Endothelial cell (in vitro differentiated cells): ENCODE data around the gene SNX24. TPM values are rescaled to one million over a fixed set of nuclear protein-coding genes. Genes with fewer than 3 reads are reported as not detected.

Experiments used
- DNase-seq: peaks from one replicate; pipeline ENCODE4 v3.0.0; 2021; ENCODE audit warnings: low spot score
- H3K27ac Mint-ChIP-seq: one replicate; pipeline ENCODE4 v1.8.0; 2021; ENCODE audit warnings: mixed read lengths, inconsistent platforms; ENCODE audit not compliant: unreplicated experiment
- H3K27me3 Mint-ChIP-seq: one replicate; pipeline ENCODE4 v1.8.0; 2021; ENCODE audit warnings: mild to moderate bottlenecking, moderate library complexity, mixed read lengths, inconsistent platforms; ENCODE audit not compliant: unreplicated experiment
- H3K36me3 Mint-ChIP-seq: one replicate; pipeline ENCODE4 v1.8.0; 2021; ENCODE audit warnings: mild to moderate bottlenecking, low read depth, mixed read lengths, inconsistent platforms; ENCODE audit not compliant: unreplicated experiment
- H3K4me1 Mint-ChIP-seq: one replicate; pipeline ENCODE4 v1.8.0; 2021; ENCODE audit warnings: mild to moderate bottlenecking, mixed read lengths, inconsistent platforms; ENCODE audit not compliant: unreplicated experiment
- H3K4me3 Mint-ChIP-seq: one replicate; pipeline ENCODE4 v1.8.0; 2021; ENCODE audit warnings: mild to moderate bottlenecking, mixed read lengths, inconsistent platforms; ENCODE audit not compliant: unreplicated experiment
- H3K9me3 Mint-ChIP-seq: one replicate; pipeline ENCODE4 v1.8.0; 2021; ENCODE audit warnings: mixed read lengths, inconsistent platforms; ENCODE audit not compliant: unreplicated experiment
- total RNA-seq: library from RNA; stranded (reverse); fragmentation: NEBNext Ultra II Directional; extraction: Animal tissue kit (Norgen Biotek cat#: 25700); gene quantifications from one replicate; pipeline ENCODE4 v1.2.1, GENCODE V29; 2021; ENCODE audit not compliant: unreplicated experiment
- TF ChIP-seq, protein P1 (sequence below): fragments of 200-600 bp; sonication (generic); IDR thresholded peaks from one replicate; pipeline ENCODE4 v1.5.0; 2021; ENCODE audit warnings: antibody characterized with exemption; ENCODE audit not compliant: unreplicated experiment

The SNX24 gene
- total RNA-seq, 1 donor from 2014 or later, result 16.1 TPM

DNA sequence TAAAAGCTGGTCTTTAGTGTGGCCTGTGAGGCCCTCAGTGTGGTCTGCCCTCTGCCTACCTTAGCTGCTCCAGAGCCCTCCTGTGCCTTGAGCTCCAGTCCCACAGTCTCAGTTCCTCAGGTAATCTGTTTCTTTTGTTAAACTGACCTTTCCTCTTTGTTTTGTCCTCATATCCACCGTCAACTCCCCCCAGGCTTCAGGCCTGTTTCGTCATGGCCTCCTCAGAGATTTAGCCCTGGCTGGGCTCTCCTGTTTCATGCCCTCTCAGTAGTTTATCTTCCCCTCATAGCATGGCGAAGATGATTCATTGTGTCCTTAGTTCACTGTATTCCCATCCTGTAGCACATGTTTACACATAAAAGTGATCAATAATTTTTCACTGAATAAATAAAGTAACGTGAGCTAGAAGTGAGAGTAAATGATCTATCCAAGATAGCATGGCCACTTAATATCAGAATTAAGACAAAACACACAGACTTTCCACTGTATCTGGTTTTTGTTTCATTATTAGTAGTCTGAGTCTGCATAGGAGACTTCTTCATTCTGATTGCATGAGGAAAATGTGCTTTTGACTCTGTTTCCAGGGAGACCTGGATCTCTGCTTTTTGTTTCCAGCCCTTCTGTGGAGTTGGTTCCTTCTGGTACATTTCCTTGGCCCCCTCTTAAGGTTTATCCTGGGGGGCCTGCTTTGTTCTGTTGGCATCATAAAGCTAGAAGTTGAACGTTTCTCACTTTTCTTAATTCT is 70.5 kb downstream of the SNX24 start:
- Mint-ChIP-seq H3K27me3 (no peaks in the 10 kb centered on the region), H3K4me1 (peaks cover 4% of the 10 kb centered on the region), H3K27ac (no peak overlapping the region), H3K36me3 (no peaks in the 10 kb centered on the region), H3K4me3 (no peak overlapping the region), H3K9me3 (no peaks in the 10 kb centered on the region)
- no peak for DNase-seq
- TF ChIP-seq, protein P1, sequence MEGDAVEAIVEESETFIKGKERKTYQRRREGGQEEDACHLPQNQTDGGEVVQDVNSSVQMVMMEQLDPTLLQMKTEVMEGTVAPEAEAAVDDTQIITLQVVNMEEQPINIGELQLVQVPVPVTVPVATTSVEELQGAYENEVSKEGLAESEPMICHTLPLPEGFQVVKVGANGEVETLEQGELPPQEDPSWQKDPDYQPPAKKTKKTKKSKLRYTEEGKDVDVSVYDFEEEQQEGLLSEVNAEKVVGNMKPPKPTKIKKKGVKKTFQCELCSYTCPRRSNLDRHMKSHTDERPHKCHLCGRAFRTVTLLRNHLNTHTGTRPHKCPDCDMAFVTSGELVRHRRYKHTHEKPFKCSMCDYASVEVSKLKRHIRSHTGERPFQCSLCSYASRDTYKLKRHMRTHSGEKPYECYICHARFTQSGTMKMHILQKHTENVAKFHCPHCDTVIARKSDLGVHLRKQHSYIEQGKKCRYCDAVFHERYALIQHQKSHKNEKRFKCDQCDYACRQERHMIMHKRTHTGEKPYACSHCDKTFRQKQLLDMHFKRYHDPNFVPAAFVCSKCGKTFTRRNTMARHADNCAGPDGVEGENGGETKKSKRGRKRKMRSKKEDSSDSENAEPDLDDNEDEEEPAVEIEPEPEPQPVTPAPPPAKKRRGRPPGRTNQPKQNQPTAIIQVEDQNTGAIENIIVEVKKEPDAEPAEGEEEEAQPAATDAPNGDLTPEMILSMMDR, result no peak

DNA sequence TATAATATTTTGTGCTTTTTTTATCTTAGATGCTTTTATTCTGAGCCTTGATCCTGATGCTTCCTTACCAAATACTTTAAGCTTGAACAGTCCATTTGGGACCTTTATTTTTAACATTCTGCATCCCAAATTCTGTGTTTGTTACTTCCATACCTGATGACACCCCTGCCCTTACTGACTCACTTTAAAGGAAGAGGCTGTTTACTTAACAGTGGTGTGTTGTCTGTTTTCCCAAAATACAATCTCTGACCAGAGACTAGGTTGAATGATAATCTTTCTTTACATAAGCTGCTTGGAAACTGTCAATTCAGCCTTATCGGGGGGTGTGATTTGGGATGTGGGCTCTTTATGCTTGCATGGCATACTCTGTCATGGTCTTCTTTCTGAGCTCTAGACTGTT is 71.1 kb downstream of the SNX24 start:
- no peak for DNase-seq
- TF ChIP-seq, protein P1, result no peak
- Mint-ChIP-seq H3K4me3 (no peak overlapping the region), H3K27me3 (no peaks in the 10 kb centered on the region), H3K4me1 (peaks cover 4% of the 10 kb centered on the region), H3K9me3 (no peaks in the 10 kb centered on the region), H3K36me3 (no peaks in the 10 kb centered on the region), H3K27ac (no peak overlapping the region)

DNA sequence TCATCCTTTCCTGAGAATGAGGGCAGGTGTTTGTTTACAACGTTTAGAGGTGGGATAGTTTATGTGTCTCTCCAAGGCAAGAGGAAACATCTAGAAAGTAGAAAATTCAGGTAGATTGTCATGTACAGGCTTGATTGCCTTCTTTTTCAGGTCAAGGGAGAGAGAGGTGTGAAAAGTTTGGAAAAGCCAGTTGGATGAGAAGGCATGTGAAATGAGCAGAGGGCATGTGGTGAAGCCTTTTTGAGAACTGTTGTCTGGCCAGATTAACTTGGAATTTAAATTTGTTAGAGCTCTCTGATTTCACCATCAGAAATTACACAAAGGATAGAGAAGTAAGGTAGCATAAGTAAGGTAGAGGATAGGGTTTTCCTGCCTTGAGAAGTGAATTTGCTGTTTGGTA is 74.6 kb downstream of the SNX24 start:
- DNase-seq, result no peak
- TF ChIP-seq, protein P1, result no peak
- Mint-ChIP-seq H3K4me1 (peaks cover 4% of the 10 kb centered on the region), H3K27ac (no peak overlapping the region), H3K9me3 (no peaks in the 10 kb centered on the region), H3K36me3 (no peaks in the 10 kb centered on the region), H3K27me3 (no peaks in the 10 kb centered on the region), H3K4me3 (no peak overlapping the region)

DNA sequence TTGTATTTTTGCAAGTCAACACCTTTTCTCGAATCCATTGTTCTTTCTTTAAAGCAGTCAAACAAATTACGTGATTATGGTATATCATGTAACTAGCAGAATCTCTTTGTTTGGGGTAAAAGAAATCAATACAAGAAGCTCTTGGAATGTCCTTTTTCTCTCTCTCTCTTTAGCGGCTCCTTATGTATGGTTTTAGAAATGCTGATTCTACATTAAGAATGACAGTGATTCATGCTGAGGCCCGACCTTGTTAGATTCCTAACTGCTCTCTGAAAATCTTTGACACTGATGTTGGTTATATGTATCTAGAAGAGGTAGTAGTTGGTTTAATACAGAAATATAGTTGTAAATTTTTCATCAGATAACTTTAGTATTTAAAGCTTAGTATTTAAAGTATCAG is 76.4 kb downstream of the SNX24 start:
- TF ChIP-seq, protein P1, result no peak
- Mint-ChIP-seq H3K4me1 (peaks cover 9% of the 10 kb centered on the region), H3K36me3 (no peaks in the 10 kb centered on the region), H3K4me3 (no peak overlapping the region), H3K27ac (no peak overlapping the region), H3K9me3 (no peaks in the 10 kb centered on the region), H3K27me3 (no peaks in the 10 kb centered on the region)
- no peak for DNase-seq

DNA sequence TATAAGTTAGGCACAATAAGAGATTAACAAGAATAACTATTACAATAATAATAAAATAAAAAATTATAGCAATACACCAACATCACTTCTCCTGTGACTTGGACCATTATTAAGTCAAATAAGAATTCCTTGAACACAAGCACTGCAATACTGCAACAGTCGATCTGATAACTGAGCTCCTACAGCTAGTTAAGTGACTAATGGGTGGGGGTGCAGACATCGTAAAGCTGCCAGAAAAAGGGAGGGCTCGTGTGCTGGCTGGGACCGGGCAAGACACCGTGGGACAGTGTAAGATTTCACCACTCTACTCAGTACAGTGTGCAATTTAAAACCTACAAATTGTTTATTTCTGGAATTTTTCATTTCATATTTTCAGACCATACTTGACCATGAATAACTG is 78.8 kb downstream of the SNX24 start:
- H3K27ac Mint-ChIP-seq, result no peak overlapping the region
- H3K36me3 Mint-ChIP-seq, result no peaks in the 10 kb centered on the region
- DNase-seq, result no peak
- no peaks in the 10 kb centered on the region for H3K9me3 Mint-ChIP-seq
- no peak overlapping the region for H3K4me3 Mint-ChIP-seq
- no peaks in the 10 kb centered on the region for H3K27me3 Mint-ChIP-seq
- H3K4me1 Mint-ChIP-seq, result peaks cover 9% of the 10 kb centered on the region
- TF ChIP-seq, protein P1, result no peak
